Loucy (cell line): ENCODE data around the gene PRDM10.

Experiments used
- EZH2phosphoT487 ChIP-seq: fragments of 200-600 bp; IDR thresholded peaks from 2 replicates; pipeline ENCODE4 v1.6.1; 2018; ENCODE audit warnings: antibody characterized with exemption, mild to moderate bottlenecking, moderate library complexity, borderline replicate concordance
- TF ChIP-seq, protein P1 (sequence below): fragments of 200-600 bp; sonication (generic); conservative IDR thresholded peaks from 2 replicates; pipeline ENCODE4 v1.5.1; 2014; ENCODE audit warnings: mild to moderate bottlenecking, antibody characterized with exemption, low read length

DNA sequence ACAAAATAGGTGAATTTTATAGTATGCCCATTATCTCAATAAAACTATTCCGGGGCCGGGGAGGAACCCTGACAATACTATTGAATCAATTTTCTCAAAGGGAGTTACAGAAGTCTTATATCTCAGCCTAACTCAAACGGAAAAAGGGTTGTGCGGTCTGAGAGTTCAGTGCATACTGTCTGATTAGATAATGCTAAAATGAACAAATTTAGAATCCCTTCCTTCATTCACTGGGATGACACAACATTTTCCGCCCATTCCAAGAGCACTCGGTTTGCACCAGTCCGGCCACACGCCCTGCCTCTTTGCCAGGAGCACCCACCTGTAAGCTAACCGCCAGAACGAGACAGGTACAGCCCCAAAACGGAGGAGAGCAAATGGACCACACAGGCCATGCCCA lies 57.3 kb downstream of the PRDM10 start:
- TF ChIP-seq, protein P1, sequence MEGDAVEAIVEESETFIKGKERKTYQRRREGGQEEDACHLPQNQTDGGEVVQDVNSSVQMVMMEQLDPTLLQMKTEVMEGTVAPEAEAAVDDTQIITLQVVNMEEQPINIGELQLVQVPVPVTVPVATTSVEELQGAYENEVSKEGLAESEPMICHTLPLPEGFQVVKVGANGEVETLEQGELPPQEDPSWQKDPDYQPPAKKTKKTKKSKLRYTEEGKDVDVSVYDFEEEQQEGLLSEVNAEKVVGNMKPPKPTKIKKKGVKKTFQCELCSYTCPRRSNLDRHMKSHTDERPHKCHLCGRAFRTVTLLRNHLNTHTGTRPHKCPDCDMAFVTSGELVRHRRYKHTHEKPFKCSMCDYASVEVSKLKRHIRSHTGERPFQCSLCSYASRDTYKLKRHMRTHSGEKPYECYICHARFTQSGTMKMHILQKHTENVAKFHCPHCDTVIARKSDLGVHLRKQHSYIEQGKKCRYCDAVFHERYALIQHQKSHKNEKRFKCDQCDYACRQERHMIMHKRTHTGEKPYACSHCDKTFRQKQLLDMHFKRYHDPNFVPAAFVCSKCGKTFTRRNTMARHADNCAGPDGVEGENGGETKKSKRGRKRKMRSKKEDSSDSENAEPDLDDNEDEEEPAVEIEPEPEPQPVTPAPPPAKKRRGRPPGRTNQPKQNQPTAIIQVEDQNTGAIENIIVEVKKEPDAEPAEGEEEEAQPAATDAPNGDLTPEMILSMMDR: no peak
- TF ChIP-seq EZH2phosphoT487: no peak
